H4 (cell line): ENCODE measurements around the gene SPTSSB. TPM values are rescaled to one million over a fixed set of nuclear protein-coding genes. Genes with fewer than 3 reads are reported as not detected.

Experiments
- DNase-seq: peaks from one replicate; pipeline ENCODE4 v3.0.0-alpha.2; 2015; ENCODE audit warnings: low spot score
- total RNA-seq: library from RNA; depleted of rRNA; stranded (reverse); fragments of >200 nt; shearing (Covaris generic); gene quantifications from 2 replicates; pipeline ENCODE4 v1.2.3, GENCODE V29; 2014; rRNA removed

Gene SPTSSB, protein sequence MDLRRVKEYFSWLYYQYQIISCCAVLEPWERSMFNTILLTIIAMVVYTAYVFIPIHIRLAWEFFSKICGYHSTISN
- not detected in 2 replicates for total RNA-seq

DNA sequence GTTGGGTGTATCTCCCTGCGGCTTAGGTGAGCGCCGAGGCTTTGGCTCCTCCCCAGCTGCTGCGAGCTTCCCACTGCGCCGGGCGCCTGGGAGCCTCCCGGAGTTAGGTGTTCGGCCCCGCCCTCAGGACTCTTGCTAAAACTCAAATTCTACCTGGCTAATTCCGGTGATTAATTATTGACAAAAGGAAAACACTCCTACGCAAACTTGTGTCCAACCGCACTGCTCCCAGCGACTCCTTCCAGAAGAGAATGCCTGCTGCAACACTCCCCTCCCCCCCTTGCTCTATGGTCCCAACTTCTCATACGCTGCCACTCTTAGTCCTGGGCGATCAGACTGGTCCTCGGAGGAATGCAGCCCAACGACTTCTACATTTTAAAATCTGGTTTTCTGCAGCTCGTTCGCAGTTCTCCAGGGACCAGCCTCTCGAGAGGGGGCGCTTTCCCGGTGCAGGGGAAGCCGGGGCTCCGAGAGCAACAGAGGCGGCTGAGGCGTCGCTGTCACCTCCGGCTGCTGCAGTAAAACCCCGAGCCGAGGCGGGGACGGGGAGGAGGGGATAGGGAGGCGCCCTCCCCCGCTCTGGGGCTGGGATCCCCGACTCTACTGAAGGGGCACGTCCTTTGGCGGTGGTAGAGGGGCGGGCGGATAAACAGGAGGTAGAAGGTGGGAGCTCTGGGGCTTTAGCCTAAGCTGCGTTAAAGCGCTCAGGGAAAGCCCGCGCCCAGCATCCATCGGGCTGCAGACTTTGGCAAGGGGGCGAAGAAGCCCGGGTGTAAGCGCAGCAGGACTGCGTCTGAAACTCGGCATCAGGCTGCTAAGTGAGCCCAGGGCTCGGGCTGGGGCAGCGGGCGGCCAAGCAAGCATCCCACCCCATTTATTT is at the start of gene SPTSSB:
SPTSSB (minus strand) TSS at position 77 of the 880 bp plus-strand sequence. CDS start 25,194 bp downstream, outside the sequence.
- DNase-seq: peak; percentile 14

DNA sequence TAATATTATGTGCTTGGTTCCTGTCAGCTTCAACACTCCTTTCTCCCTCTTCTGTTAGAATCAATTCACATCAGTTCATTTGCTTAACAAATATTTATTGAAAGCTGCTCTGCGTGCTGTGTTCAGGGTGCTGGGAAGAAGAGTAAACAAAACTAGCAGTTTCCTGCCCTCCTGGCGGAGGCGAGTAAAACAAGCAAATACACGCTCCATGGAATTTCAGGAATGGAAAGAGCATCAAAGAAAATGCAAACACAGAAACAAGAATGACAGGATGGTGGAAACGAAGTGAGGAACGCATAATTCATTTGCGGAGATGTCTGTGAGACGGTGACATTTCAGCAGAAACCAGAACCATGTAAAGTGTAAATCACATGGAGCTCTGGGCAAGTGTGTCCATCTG is 49.4 kb upstream of the SPTSSB start:
- peak; percentile 50 for DNase-seq

GRCh38 chr3:161419555-161420333 is 48.4 kb upstream of the SPTSSB start:
- DNase-seq: no peak

DNA sequence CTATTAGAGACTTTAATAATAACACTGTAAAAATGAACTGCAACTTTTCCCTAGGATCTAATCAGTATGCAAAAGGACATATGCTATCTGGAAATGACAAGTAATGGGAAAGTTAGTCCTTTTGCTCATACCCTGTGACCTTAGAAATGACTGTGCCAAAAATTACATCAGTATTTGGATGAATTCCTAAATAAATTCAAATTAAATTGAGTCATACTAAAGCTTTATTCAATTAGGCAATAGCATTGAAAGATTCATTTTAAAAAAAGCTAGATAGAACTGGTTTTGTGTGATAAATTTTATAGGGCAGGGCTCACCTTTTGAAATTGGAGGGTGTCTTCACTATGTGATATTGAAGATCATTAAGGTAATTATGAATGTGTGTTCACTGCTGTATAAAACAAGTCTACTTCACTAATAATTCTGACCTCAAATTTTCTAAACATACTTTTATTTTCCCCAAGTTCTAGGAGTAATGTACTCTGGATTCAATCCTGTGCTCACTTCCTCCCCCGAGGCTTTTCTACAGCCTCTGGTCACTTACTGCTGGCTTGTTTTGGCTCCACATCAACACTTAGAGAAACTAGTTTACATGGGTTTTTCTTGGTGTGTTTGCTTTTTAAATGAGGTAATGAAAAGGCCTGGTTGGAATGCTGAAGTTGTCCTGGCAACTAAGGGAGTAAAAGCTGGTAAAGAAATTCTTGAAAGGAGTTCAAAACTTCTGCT is 44.4 kb upstream of the SPTSSB start:
- peak; percentile 92 for DNase-seq

- DNase-seq: no peak
Measured at GRCh38 chr3:161414907-161415306, 43.6 kb upstream of the SPTSSB start.

- no peak for DNase-seq
Measured at GRCh38 chr3:161413855-161414210, 42.5 kb upstream of the SPTSSB start.

DNA sequence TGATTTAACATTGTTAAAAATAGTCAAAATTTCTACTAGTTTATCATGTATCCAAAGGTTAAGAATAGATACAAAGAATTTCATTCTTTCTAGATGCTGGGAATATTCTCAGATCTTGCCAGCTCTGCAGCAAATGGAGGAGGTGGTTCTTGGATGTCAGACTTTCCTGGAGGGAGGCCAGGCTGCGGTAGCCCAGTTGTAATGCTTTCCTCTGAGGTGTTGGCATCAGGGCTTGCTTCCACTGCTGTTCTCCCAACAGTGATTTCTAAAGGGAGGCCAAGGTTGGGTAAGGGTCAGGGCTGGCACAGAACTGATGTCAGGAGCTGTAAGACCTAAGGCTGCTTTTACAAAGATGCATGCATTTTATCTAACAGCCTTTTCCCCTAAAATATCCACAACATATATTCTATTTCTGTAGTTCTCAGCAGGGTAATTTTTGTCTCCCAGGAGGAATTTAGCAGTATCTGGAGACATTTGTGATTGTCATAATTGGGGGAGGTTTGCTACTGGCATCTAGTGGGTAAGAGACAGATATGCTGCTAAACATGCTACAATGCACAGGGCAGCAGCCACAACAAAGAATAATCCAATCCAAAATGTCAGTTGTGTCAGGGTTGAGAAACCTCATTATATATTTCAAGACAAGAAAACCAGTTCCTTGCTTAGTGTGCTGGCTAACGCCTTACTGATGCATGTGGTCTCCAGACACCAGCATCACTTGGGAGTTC is 42.0 kb upstream of the SPTSSB start:
- DNase-seq: peak; percentile 86

DNA sequence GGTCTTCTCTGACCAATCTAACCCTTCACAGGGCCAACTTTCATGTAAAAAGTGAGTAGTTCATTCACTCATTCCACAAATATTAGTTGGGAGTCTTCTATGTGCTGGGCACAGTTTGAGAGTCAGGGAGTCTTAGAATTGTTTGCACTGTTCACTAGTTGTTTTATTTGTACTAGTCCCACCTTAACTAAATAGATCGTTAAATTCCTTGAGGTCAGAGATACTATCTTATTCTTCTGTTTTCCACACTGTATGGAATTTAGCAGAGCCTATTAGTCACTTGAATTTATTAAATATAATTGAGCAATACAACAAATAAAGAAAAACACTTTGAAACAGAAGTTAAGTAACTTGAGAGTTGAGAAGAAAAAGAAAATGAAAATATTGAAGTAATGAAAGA is 40.8 kb upstream of the SPTSSB start:
- no peak for DNase-seq

DNA sequence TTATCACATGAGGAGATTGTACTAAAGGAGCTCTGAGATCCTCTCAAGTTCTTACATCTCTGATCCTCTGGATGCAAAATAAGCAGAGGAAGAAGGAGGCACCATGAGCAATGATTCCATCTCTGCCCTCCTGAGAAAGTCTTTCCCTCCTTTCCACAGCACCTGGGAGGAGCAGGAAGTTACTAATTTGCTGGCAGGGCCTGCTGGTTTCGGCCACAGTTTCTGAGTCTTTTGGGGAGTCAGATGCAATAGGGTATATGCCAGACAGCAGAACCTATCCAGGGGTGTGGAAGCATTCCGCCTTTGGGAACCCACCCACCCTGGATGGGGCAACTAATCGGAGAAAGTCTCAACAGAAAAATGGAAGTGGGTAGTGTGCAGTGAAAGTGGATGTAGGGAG is 38.5 kb upstream of the SPTSSB start:
- no peak for DNase-seq

- DNase-seq: peak; percentile 60
Measured at GRCh38 chr3:161409069-161409468, 37.8 kb upstream of the SPTSSB start.

- no peak for DNase-seq
Measured at GRCh38 chr3:161406594-161407555, 35.6 kb upstream of the SPTSSB start.

DNA sequence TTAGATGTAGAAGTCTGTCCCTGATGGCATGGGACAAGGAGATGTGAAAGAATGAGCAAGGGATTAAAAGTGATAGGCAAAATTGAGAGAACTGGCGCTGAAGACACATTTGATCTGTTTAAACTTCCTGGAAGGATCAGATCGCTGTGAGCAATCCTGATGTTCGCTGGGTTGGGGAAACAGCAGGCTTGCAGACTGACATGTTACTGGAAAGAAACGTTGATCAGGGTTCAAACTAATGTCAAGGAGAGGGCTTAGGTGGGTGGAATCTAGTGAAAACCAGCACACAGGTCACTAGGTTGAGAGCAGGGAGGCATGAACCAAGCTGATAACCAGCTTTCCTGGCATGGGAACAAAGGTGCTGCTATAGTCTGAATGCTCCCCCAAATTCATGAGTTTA is 34.5 kb upstream of the SPTSSB start:
- DNase-seq: no peak

DNA sequence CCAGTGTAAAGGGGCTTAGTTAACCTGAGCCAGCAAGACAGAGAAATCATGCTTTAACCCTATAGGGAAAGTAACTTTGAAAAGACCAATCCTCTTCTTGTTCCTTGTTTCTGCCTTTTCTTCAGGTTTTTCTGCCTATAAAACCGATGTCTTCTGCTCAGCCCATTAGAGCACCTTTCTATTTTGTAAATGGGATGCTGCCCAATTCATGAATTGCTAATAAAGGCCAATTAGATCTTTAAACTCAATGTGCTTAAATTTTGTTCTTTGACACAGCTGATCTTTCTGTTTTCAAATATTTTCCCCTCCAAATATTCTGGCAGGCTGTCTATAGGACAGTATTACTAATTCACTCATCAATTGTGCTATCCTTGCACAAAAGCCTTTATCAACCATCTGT is 33.8 kb upstream of the SPTSSB start:
- DNase-seq: no peak

- DNase-seq: no peak
Measured at GRCh38 chr3:161403251-161403650, 31.9 kb upstream of the SPTSSB start.

- DNase-seq: no peak
Measured at GRCh38 chr3:161401389-161401788, 30.1 kb upstream of the SPTSSB start.

DNA sequence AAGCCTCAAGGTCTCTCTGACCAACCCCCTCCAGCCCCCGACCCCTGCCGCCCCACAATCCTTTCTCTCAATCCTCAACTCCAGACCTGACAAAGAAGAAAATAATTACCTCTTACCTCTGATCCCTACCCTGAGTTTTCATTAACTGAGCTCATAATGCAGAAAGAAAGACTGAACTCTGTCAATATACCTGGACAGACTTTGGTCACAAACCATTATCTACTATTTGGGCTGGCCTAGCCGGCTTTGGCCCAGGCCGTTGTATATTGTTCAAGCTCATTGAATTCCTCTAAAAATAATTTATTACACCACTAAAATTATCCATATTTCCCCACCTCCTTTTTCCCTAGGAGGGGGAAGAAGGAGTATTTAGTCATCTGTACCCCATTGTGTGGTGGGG is 29.3 kb upstream of the SPTSSB start:
- no peak for DNase-seq

GRCh38 chr3:161395115-161396012 is 24.0 kb upstream of the SPTSSB start:
- no peak for DNase-seq

- no peak for DNase-seq
Measured at GRCh38 chr3:161393803-161394202, 22.5 kb upstream of the SPTSSB start.

GRCh38 chr3:161393310-161393709 is 22.0 kb upstream of the SPTSSB start:
- DNase-seq: no peak
